ENCODE measurements around the gene ARMC2.

DNA sequence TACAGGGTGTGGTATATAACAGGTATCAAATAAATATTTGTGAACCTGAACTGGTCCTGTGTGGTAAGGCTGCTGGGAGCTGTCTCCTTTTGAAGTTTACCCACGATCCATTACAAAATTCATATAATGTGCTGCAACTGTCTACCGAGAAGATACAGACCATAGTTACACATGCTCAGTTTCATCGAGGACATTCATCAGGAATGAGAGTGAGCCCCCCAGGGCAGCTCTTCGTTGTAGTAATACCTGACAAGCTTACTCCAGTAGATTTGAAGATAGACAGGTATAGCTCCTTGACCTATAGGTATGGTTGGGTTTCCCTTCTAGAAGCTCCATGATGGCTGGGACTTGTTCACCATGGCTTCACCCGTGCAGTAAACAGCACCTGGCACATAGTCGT, 25.7 kb downstream of the ARMC2 start:
- TF ChIP-seq, protein P1, sequence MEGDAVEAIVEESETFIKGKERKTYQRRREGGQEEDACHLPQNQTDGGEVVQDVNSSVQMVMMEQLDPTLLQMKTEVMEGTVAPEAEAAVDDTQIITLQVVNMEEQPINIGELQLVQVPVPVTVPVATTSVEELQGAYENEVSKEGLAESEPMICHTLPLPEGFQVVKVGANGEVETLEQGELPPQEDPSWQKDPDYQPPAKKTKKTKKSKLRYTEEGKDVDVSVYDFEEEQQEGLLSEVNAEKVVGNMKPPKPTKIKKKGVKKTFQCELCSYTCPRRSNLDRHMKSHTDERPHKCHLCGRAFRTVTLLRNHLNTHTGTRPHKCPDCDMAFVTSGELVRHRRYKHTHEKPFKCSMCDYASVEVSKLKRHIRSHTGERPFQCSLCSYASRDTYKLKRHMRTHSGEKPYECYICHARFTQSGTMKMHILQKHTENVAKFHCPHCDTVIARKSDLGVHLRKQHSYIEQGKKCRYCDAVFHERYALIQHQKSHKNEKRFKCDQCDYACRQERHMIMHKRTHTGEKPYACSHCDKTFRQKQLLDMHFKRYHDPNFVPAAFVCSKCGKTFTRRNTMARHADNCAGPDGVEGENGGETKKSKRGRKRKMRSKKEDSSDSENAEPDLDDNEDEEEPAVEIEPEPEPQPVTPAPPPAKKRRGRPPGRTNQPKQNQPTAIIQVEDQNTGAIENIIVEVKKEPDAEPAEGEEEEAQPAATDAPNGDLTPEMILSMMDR (IDR thresholded peaks at IDR 0.05): no peak
- TF ChIP-seq POLR2A (IDR thresholded peaks at IDR 0.05): no peak
- TF ChIP-seq POLR2AphosphoS5 (IDR thresholded peaks at IDR 0.05): no peak
